Stimulated activated naive CD8-positive, alpha-beta T cell treated with anti-CD3 and anti-CD28 coated beads, Interleukin-15, amount 100 ng/mL, for 72 hours (primary cell): ENCODE data around the gene PRODH.
"Not testable (repeated sequence)": the region's sequence is repeated elsewhere in the genome, so short reads cannot be mapped to it uniquely, and the experiment has no call there.

Source experiments
- ATAC-seq: fragments of 150-1000 bp; cut with Tn5 transposase; 2 replicates; pipeline ENCODE4 v1.10.0; 2021; ENCODE audit warnings: mild to moderate bottlenecking, moderate library complexity
- DNase-seq, 2 donors: peaks; one replicate each; pipeline ENCODE4 v3.0.0; 2021 to 2022
- H3K27ac Mint-ChIP-seq, 2 donors: one replicate each; pipeline ENCODE4 v1.8.0; 2022; ENCODE audit warnings: mild to moderate bottlenecking in 2 of 2, mixed read lengths in 2 of 2, moderate library complexity in 2 of 2
- H3K27me3 Mint-ChIP-seq: one replicate; pipeline ENCODE4 v1.8.0; 2022; ENCODE audit warnings: mixed read lengths
- H3K4me1 Mint-ChIP-seq: one replicate; pipeline ENCODE4 v1.8.0; 2022; ENCODE audit warnings: mild to moderate bottlenecking, mixed read lengths
- H3K4me3 Mint-ChIP-seq, 2 donors: one replicate each; pipeline ENCODE4 v1.8.0; 2022; ENCODE audit warnings: mild to moderate bottlenecking in 2 of 2, mixed read lengths in 2 of 2, moderate library complexity in 1 of 2
- H3K9me3 Mint-ChIP-seq, 2 donors: one replicate each; pipeline ENCODE4 v1.8.0; 2022; ENCODE audit warnings: mixed read lengths in 2 of 2

PRODH gene

DNA sequence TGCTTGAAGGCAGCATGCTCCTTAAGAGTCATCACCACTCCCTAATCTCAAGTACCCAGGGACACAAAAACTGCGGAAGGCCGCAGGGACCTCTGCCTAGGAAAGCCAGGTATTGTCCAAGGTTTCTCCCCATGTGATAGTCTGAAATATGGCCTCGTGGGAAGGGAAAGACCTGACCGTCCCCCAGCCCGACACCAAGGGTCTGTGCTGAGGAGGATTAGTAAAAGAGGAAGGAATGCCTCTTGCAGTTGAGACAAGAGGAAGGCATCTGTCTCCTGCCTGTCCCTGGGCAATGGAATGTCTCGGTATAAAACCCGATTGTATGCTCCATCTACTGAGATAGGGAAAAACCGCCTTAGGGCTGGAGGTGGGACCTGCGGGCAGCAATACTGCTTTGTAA lies 11.0 kb upstream of the PRODH start:
- not testable (repeated sequence) for DNase-seq, ATAC-seq, H3K9me3 Mint-ChIP-seq

GRCh38 chr22:18938691-18939090 lies 2.6 kb upstream of the PRODH start:
- DNase-seq, ATAC-seq, H3K4me3 Mint-ChIP-seq, H3K27me3 Mint-ChIP-seq, H3K4me1 Mint-ChIP-seq, H3K27ac Mint-ChIP-seq, H3K9me3 Mint-ChIP-seq: not testable (repeated sequence)

More for the DNA sequence above, 11.0 kb upstream of the PRODH start:
- not testable (repeated sequence) for H3K4me1 Mint-ChIP-seq, H3K27ac Mint-ChIP-seq, H3K4me3 Mint-ChIP-seq
- H3K27me3 Mint-ChIP-seq: peaks cover 35% of the 10 kb centered on the region

DNA sequence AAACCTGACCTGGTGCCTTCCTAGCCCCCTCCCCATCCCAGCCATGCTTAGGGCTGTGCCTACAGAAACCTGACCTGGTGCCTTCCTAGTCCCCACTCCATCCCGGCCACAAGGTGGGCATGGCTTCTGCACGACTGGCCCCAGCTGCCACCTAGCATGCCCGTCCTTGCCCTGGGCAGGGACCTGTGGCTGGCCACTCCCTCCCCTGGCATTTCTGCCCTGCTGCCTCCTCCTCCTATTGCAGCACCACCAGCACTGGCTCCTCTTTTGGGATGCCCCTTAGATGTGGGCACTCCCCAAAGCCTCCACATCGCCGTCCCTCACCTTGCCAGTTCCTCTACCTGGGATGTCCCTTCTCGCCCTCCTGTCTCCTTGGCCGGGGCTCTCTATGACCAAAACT lies 1.4 kb downstream of the PRODH start:
- not testable (repeated sequence) for ATAC-seq, H3K4me3 Mint-ChIP-seq, H3K27me3 Mint-ChIP-seq, H3K9me3 Mint-ChIP-seq, DNase-seq, H3K4me1 Mint-ChIP-seq, H3K27ac Mint-ChIP-seq

DNA sequence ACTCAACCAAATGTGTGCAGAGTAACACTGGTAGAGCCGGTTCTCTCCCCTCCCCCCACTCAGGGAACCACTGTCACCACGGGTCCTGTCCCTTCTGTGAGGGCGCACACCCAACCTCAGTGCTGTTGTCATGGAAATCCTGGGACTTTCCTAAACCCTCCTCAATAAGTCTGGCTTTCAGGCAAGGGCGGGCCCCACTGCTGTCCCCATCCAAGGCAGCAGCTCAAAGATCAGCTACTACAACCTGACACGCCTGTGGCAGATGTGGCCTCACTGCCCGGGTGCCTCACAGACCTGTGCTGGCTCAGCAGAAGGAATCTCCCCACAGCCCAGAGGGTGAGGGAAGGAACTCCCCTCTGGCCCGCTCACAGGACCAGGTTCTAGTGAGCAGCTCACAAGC lies 2.2 kb downstream of the PRODH start:
- H3K4me1 Mint-ChIP-seq: no peaks in the 10 kb centered on the region
- peak; percentile 76 for ATAC-seq

DNA sequence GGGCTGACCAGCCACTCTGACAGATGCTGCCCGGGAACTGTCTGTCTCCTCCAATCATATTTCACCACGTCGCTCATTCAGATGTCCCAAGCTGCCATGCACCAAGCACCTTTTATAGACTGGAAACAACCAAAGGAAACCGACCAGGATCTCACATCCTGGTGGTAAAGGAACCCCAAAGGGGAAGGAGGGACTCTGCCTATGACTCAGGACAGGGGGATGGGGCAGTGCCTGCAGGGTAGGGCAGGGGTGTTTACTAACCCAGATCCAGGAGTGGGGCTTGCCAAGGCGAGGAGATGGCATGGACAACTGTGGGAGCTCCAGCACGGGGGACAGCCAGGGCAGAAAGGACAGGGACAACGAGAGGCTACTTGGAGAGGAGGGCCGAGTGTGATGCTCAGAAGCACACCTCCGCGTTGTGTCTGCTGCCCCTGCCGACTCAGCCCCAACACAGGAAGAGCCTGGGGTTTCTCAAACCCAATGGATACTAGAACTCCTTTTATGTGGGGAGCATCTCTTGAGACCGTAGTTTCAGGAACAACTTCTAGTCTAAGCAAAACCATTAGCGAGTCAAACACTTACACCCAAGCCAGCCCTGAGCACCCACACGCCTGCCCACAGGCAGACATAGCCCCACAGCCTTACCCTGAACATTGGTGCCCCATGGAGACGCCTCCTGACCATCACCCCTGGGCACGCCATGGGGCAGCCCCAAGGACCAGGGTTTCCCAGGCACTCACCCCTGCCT lies 4.0 kb downstream of the PRODH start:
- Mint-ChIP-seq H3K9me3 (no peaks in the 10 kb centered on the region), H3K4me1 (no peaks in the 10 kb centered on the region), H3K27me3 (no peaks in the 10 kb centered on the region), H3K4me3 (no peak overlapping the region), H3K27ac (no peak overlapping the region)
- DNase-seq (no peak), ATAC-seq (peak; percentile 73)

More for the DNA sequence above, 2.2 kb downstream of the PRODH start:
- no peaks in the 10 kb centered on the region for H3K9me3 Mint-ChIP-seq
- no peak overlapping the region for H3K4me3 Mint-ChIP-seq
- H3K27ac Mint-ChIP-seq: no peak overlapping the region
- no peaks in the 10 kb centered on the region for H3K27me3 Mint-ChIP-seq
- no peak for DNase-seq

GRCh38 chr22:18929459-18929858 lies 6.6 kb downstream of the PRODH start:
- DNase-seq (no peak), ATAC-seq (no peak)
- Mint-ChIP-seq H3K27me3 (no peaks in the 10 kb centered on the region), H3K4me3 (no peak overlapping the region), H3K4me1 (no peaks in the 10 kb centered on the region), H3K9me3 (no peaks in the 10 kb centered on the region), H3K27ac (no peak overlapping the region)

GRCh38 chr22:18927573-18927972 lies 8.5 kb downstream of the PRODH start:
- H3K4me3 Mint-ChIP-seq: no peak overlapping the region

DNA sequence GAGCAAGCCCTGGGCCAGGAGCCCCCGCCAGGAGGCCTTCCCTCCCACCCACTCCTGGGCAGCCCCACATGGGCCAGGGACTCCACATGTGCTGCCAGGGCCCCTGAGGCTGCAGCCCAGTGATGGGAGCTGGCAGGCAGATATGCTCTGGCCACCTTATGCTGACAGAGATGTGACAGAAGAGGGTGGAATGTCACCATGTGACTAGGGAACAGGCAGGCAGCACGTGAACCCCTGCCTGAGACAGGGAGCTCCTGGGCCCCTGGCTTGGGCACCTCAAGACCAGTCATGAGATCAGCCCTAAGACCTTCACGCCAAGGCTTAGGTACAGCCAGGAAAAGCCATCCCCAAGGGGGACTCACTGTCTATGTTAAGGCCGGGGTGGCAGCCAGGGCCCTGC lies 9.1 kb downstream of the PRODH start:
- ATAC-seq (no peak), DNase-seq (no peak)
- Mint-ChIP-seq H3K9me3 (no peaks in the 10 kb centered on the region), H3K4me1 (no peaks in the 10 kb centered on the region), H3K4me3 (no peak overlapping the region), H3K27me3 (no peaks in the 10 kb centered on the region), H3K27ac (no peak overlapping the region)

More at GRCh38 chr22:18927573-18927972, 8.5 kb downstream of the PRODH start:
- Mint-ChIP-seq H3K9me3 (no peaks in the 10 kb centered on the region), H3K4me1 (no peaks in the 10 kb centered on the region), H3K27me3 (no peaks in the 10 kb centered on the region), H3K27ac (no peak overlapping the region)
- DNase-seq: no peak
- ATAC-seq: no peak

- Mint-ChIP-seq H3K27ac (no peak overlapping the region), H3K4me3 (no peak overlapping the region), H3K4me1 (no peaks in the 10 kb centered on the region), H3K27me3 (no peaks in the 10 kb centered on the region), H3K9me3 (no peaks in the 10 kb centered on the region)
- ATAC-seq (no peak), DNase-seq (no peak)
These were observed 10.6 kb downstream of the PRODH start for GRCh38 chr22:18925368-18926064.

GRCh38 chr22:18920257-18920902 lies 15.7 kb downstream of the PRODH start:
- H3K4me3 Mint-ChIP-seq, H3K27me3 Mint-ChIP-seq, H3K9me3 Mint-ChIP-seq, H3K27ac Mint-ChIP-seq, DNase-seq, H3K4me1 Mint-ChIP-seq, ATAC-seq: not testable (repeated sequence)

- not testable (repeated sequence) for H3K27me3 Mint-ChIP-seq, DNase-seq, ATAC-seq, H3K4me3 Mint-ChIP-seq, H3K9me3 Mint-ChIP-seq, H3K27ac Mint-ChIP-seq, H3K4me1 Mint-ChIP-seq
These were observed 18.3 kb downstream of the PRODH start for GRCh38 chr22:18917818-18918217.

DNA sequence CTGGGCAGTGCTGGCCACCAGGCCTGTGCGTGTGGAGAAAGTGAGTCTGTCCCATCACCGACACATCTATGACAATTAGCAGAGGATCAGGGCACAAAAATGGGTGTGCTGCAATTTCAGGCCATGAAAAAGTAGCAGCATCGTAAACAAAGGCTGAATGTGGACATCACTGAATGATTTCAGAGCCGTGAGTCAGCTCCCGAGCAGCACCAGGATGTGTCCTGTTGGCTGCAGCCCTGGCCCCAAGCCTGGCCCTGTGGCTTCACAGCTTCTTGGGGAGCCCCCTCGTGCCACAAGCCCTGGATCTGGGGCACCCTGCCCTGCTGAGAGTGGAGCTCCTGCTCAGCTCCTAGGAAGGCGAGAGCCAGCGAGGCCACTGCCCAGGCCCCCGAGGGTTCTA lies 20.5 kb downstream of the PRODH start:
- not testable (repeated sequence) for ATAC-seq, H3K27ac Mint-ChIP-seq, H3K9me3 Mint-ChIP-seq, H3K4me3 Mint-ChIP-seq, DNase-seq, H3K4me1 Mint-ChIP-seq, H3K27me3 Mint-ChIP-seq

DNA sequence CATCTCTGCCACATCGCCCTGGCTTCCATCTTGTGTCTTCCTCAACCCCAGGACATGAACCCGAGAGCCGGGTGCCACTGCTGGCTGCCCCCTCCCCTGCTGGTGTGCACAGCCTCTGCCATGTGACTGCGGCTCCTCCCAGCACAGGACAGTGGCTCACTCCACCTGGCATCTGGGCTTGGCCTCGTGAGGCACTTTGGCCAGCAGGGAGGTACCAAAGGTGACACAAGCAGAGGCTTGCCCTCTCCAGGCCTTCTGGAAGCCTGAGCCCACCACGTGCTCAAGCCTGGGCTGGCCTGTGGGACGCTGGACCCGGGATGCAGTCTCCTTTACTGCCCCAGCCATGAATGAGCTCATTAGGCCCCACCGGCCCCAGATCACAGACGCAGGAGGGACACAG lies 21.5 kb downstream of the PRODH start:
- not testable (repeated sequence) for H3K27ac Mint-ChIP-seq, H3K4me3 Mint-ChIP-seq, DNase-seq, H3K4me1 Mint-ChIP-seq, H3K27me3 Mint-ChIP-seq, ATAC-seq, H3K9me3 Mint-ChIP-seq

DNA sequence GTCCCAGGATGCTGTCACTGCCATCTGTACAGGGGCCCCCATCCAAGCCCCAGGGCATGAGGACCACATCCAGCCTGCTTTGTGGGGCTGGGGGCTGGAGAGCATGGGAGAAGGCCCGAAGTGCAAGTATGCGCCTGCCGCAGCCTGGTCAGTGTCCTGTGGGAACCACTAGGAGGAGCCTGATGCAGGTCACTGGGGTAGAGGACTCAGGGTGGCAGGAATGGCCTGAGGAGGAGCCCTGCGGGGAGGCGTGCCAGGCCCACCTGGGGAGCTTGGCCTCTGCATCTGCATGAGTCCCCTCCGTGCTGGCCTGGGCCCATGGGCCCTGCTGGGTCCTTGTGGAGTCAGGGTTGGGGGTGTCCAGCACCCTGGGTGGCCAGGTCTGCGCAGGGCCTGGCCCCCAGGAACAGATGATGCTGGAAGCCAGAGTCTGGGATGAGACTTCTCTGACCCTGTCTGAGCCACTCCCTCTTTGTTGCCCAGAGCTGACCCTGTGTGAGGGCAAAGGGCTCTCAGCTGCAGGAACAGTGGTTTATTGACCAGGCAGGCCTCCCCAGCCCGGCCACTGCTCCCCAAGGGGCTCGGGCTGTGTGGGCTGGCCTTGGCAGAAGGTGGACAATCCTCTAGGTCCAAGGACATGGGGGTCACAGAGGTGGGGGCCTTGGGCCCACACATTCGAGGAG lies 23.7 kb downstream of the PRODH start:
- ATAC-seq, H3K9me3 Mint-ChIP-seq, DNase-seq, H3K27me3 Mint-ChIP-seq, H3K4me3 Mint-ChIP-seq, H3K27ac Mint-ChIP-seq, H3K4me1 Mint-ChIP-seq: not testable (repeated sequence)

DNA sequence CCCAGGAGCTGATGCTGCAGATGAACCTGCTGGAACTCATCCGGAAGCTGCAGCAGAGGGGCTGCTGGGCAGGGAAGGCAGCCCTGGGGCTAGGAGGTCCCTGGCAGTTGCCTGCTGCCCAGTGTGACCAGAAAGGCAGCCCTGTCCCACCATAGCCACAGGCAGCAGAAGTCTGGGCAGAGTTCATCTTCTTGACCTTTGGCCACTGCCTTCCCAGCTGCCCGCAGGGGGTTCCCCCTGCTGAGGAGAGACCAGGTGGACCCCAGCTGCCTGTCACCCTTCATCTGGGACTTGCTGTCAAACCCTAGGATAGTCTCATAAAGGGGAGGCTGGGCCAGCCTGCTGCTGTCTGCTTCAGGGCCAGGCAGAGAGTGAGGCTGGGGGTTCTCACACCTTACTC lies 24.6 kb downstream of the PRODH start:
- not testable (repeated sequence) for H3K9me3 Mint-ChIP-seq, ATAC-seq, DNase-seq, H3K4me1 Mint-ChIP-seq, H3K4me3 Mint-ChIP-seq, H3K27me3 Mint-ChIP-seq, H3K27ac Mint-ChIP-seq

GRCh38 chr22:18909556-18909955 lies 26.5 kb downstream of the PRODH start:
- Mint-ChIP-seq H3K4me1 (no peaks in the 10 kb centered on the region), H3K27ac (no peak overlapping the region), H3K9me3 (no peaks in the 10 kb centered on the region), H3K27me3 (no peaks in the 10 kb centered on the region), H3K4me3 (no peak overlapping the region)
- DNase-seq (no peak), ATAC-seq (no peak)
